HepG2 (cell line): ENCODE results near the gene CACNA1D. TPM values are rescaled to one million over a fixed set of nuclear protein-coding genes. Genes with fewer than 3 reads are reported as not detected.

Source experiments
- ATAC-seq: fragments of 200-7000 bp; cut with Tn5 transposase; 3 replicates; pipeline ENCODE4 v1.9.1; 2020; ENCODE audit warnings: mild to moderate bottlenecking, moderate library complexity
- BruUV-seq: library from RNA; stranded (reverse); fragments of 400-500 nt; replicated peaks from 2 replicates; lab custom pipeline; 2021; lab: Mats Ljungman, UMichigan
- CTCF ChIA-PET: fragments of 300-600 bp; formaldehyde crosslinking; extraction: SDS; loops from one replicate; lab custom pipeline; 2021; ENCODE audit warnings: low total read pairs, inconsistent platforms, low intra/inter-chr PET ratio; lab: Yijun Ruan, JAX
- POLR2A ChIA-PET: fragments of 350-600 bp; sonication (Branson Sonifier 250); formaldehyde crosslinking; loops from one replicate; lab custom pipeline; 2020; ENCODE audit warnings: antibody characterized with exemption, inconsistent platforms; lab: Yijun Ruan, JAX
- DNase-seq: peaks from one replicate; pipeline ENCODE4 v3.0.0-alpha.2; 2015; ENCODE audit warnings: low spot score
- FAIRE-seq: peaks from 3 replicates; lab custom pipeline; 2011; peaks lifted over from hg19 to GRCh38; lab: Jason Lieb, UNC
- H2AFZ ChIP-seq: one replicate; pipeline ENCODE4 v1.6.1; 2011; ENCODE audit warnings: low read length, inconsistent platforms
- H3K27ac ChIP-seq: fragments of 300-600 bp; 3 replicates; pipeline ENCODE4 v1.8.0; 2011; ENCODE audit warnings: mixed run types, mild to moderate bottlenecking, mixed read lengths, low read length, inconsistent platforms; ENCODE audit not compliant: insufficient read depth; ENCODE audit errors: extremely low read length
- H3K27me3 ChIP-seq, 2 experiments: fragments of 200-600 bp in 1 of 2; 2 replicates in 1 of 2; 3 replicates in 1 of 2; pipeline versions ENCODE4 v1.6.0 to v1.8.0; 2011; ENCODE audit warnings: low read length in 2 of 2, mild to moderate bottlenecking in 2 of 2, moderate library complexity in 2 of 2, inconsistent platforms in 1 of 2; ENCODE audit not compliant: insufficient read depth in 2 of 2, control insufficient read depth in 1 of 2
- H3K36me3 ChIP-seq, 2 experiments: fragments of 200-600 bp in 1 of 2; replicated peaks in 1 of 2; 2 replicates in 1 of 2; 3 replicates in 1 of 2; pipeline versions ENCODE4 v1.5.1 to v1.8.0; 2011; ENCODE audit warnings: low read length in 2 of 2, inconsistent platforms in 1 of 2; ENCODE audit not compliant: insufficient read depth in 2 of 2, control insufficient read depth in 1 of 2
- H3K4me1 ChIP-seq: 2 replicates; pipeline ENCODE4 v1.5.1; 2012; ENCODE audit warnings: low read length, inconsistent platforms; ENCODE audit not compliant: insufficient read depth
- H3K4me2 ChIP-seq: 2 replicates; pipeline ENCODE4 v1.6.0; 2011; ENCODE audit warnings: low read depth, low read length, inconsistent platforms
- H3K4me3 ChIP-seq, 3 experiments: fragments of 200-600 bp in 1 of 3; sonication (generic), shearing (Covaris generic) in 1 of 3; replicated peaks in 1 of 3; 2 replicates each; pipeline ENCODE4 v1.5.1; 2011 to 2016; ENCODE audit warnings: low read length in 3 of 3, inconsistent platforms in 2 of 3, low read depth in 2 of 3, mild to moderate bottlenecking in 2 of 3, control low read depth in 1 of 3, mixed read lengths in 1 of 3; ENCODE audit not compliant: insufficient read depth in 1 of 3
- H3K79me2 ChIP-seq: one replicate; pipeline ENCODE4 v1.6.1; 2011; ENCODE audit warnings: low read length, inconsistent platforms; ENCODE audit not compliant: insufficient read depth
- H3K9ac ChIP-seq: 2 replicates; pipeline ENCODE4 v1.6.0; 2011; ENCODE audit warnings: mild to moderate bottlenecking, low read depth, low read length, inconsistent platforms; ENCODE audit not compliant: insufficient read depth
- H3K9me3 ChIP-seq: 2 replicates; pipeline ENCODE4 v1.5.1; 2012; ENCODE audit warnings: mild to moderate bottlenecking, low read length
- H4K20me1 ChIP-seq: 2 replicates; pipeline ENCODE4 v1.6.0; 2011; ENCODE audit warnings: inconsistent platforms, mild to moderate bottlenecking, low read length, moderate library complexity; ENCODE audit not compliant: insufficient read depth
- AGO2 ChIP-seq: fragments of 200-400 bp; formaldehyde crosslinking; optimal IDR thresholded peaks from 2 replicates; pipeline ENCODE3; 2017; ENCODE audit warnings: mild to moderate bottlenecking, low read depth, low read length, moderate library complexity
- HNRNPL ChIP-seq: fragments of 200-400 bp; formaldehyde crosslinking; IDR thresholded peaks from 2 replicates; pipeline ENCODE4 v1.6.1; 2017; ENCODE audit warnings: mild to moderate bottlenecking, low read depth, low read length
- NRL ChIP-seq: sonication (generic); formaldehyde crosslinking; IDR thresholded peaks from 2 replicates; pipeline ENCODE4 v1.5.0; 2020; ENCODE audit warnings: missing genetic modification reagents, mild to moderate bottlenecking, moderate library complexity, borderline replicate concordance
- ZNF318 ChIP-seq: sonication (generic); formaldehyde crosslinking; IDR thresholded peaks from 2 replicates; pipeline ENCODE4 v1.4.0; 2020; ENCODE audit warnings: mild to moderate bottlenecking, missing genetic modification reagents
- ZNF331 ChIP-seq: sonication (generic); formaldehyde crosslinking; IDR thresholded peaks from 2 replicates; pipeline ENCODE4 v1.4.0; 2020; ENCODE audit warnings: missing genetic modification reagents
- ZNF777 ChIP-seq: sonication (generic); formaldehyde crosslinking; IDR thresholded peaks from 2 replicates; pipeline ENCODE4 v1.4.0; 2020; ENCODE audit warnings: missing genetic modification reagents
- whole genome bisulfite sequencing: methylation state at CpG from one replicate; pipeline ENCODE4 v1.1.6; 2017; ENCODE audit warnings: low lambda C conversion rate; 5-methylcytosine and 5-hydroxymethylcytosine counted together
- in situ Hi-C: cut with HindIII; loops from 2 replicates; pipeline ENCODE4 v1.10.0; 2017; ENCODE audit warnings: low pct_unique_long_range_greater_than_20kb; ENCODE audit not compliant: extremely low pct_ligation_motif_present
- intact Hi-C: fragments of 100-400 bp; cut with micrococcal nuclease; formaldehyde crosslinking; loops from one replicate; pipeline ENCODE4 v1.10.0; 2022; ENCODE audit not compliant: unreplicated experiment
- polyA plus RNA-seq, 8 experiments: library from polyadenylated mRNA; depleted of rRNA in 3 of 8; stranded (reverse) in 7 of 8; unstranded in 1 of 8; fragments of >200 nt; fragmentation: Illumina TruSeq in 4 of 8; extraction: Trizol in 4 of 8; gene quantifications; 2 replicates each; pipeline versions ENCODE4 v1.2.1 to v1.2.3, GENCODE V29; 2011 to 2016; ENCODE audit warnings: low read depth in 4 of 8, missing spikeins in 1 of 8, mixed read lengths in 1 of 8; ENCODE audit not compliant: insufficient read depth in 1 of 8
- total RNA-seq, 5 experiments: library from RNA; depleted of rRNA; stranded (reverse); fragments of >200 nt; fragmentation: Illumina TruSeq; extraction: Trizol; gene quantifications; 2 replicates each; pipeline ENCODE4 v1.2.3, GENCODE V29; 2016; ENCODE audit warnings: low read depth in 1 of 5

The CACNA1D gene
- total and polyA plus RNA-seq, 2 of the 13 experiments (the other 11 are each of a cell fraction or from before 2014, with no cell fraction given) = 0.26 to 0.38 TPM

GRCh38 chr3:53837331-53837730, 342.9 kb downstream of the CACNA1D start:
- CTCF ChIA-PET = no interaction called here
- intact Hi-C loops = no loop called here

More at GRCh38 chr3:53837331-53837730, 342.9 kb downstream of the CACNA1D start:
- Histone ChIP-seq H3K36me3 (peaks cover 39 to 64% of the 10 kb centered on the region in 2 experiments), H3K9me3 (no peaks in the 10 kb centered on the region), H2AFZ (no peak overlapping the region), H3K9ac (no peak overlapping the region), H3K79me2 (peaks cover 95% of the 10 kb centered on the region), H4K20me1 (peaks cover 28% of the 10 kb centered on the region), H3K4me1 (peaks cover 94% of the 10 kb centered on the region), H3K4me3 (no peak overlapping the region; a peak in 1 of 6 replicates), H3K4me2 (no peak overlapping the region), H3K27ac (no peak overlapping the region), H3K27me3 (no peaks in the 10 kb centered on the region)
- 0 out of 2 replicates have a peak, but pooled peaks have one; percentile 12 for TF ChIP-seq NRL (CRISPR knock-in tag)
- 0 out of 2 replicates have a peak, but pooled peaks have one; percentile 55 for TF ChIP-seq HNRNPL
- TF ChIP-seq ZNF318 (CRISPR knock-in tag) = no peak
- TF ChIP-seq ZNF331 = no peak
- peak; percentile 74 for TF ChIP-seq AGO2
- TF ChIP-seq ZNF777 (CRISPR knock-in tag) = no peak
- in situ Hi-C loops = no loop called here
- ATAC-seq (no peak), DNase-seq (no peak), FAIRE-seq (no peak)
- no TSS peak for BruUV-seq
- POLR2A ChIA-PET = interaction anchor here (1.5 to 2.1 kb wide), 2 partner anchors 8 to 20 kb away, joined by 6 to 7 read pairs; no protein-coding TSS in a partner anchor
- 98% methylated on average over 9 of the region's 10 CpGs for WGBS
